ENCODE measurements around the gene KCNK6. TPM values are rescaled to one million over a fixed set of nuclear protein-coding genes. Genes with fewer than 3 reads are reported as not detected.

KCNK6 gene
- total RNA-seq, 1 donor from 2014 or later = 0.43 TPM

DNA sequence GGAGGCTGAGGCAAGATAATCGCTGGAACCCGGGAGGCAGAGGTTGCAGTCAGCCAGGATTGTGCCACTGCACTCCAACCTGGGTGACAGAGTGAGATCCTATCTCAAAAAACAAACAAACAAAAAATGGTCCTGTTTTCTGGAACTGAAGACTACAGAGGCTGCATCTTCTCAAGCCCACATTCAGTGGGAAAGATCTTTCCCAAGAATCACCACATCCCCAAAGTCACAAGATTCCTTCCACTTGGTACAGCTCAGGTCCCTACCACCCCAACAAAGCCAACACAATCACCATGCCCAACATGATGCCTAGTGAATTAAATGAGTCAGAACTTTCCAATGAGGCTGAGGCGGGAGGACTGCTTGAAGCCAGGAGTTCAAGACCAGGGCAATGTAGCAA is 31.2 kb downstream of the KCNK6 start:
- no peaks in the 10 kb centered on the region for H3K9me3 Mint-ChIP-seq (ENCODE audit: low read depth)
- H3K36me3 Mint-ChIP-seq (ENCODE audit: insufficient read depth) = peaks cover 3% of the 10 kb centered on the region
- TF ChIP-seq, protein P1, sequence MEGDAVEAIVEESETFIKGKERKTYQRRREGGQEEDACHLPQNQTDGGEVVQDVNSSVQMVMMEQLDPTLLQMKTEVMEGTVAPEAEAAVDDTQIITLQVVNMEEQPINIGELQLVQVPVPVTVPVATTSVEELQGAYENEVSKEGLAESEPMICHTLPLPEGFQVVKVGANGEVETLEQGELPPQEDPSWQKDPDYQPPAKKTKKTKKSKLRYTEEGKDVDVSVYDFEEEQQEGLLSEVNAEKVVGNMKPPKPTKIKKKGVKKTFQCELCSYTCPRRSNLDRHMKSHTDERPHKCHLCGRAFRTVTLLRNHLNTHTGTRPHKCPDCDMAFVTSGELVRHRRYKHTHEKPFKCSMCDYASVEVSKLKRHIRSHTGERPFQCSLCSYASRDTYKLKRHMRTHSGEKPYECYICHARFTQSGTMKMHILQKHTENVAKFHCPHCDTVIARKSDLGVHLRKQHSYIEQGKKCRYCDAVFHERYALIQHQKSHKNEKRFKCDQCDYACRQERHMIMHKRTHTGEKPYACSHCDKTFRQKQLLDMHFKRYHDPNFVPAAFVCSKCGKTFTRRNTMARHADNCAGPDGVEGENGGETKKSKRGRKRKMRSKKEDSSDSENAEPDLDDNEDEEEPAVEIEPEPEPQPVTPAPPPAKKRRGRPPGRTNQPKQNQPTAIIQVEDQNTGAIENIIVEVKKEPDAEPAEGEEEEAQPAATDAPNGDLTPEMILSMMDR (IDR thresholded peaks at IDR 0.05; ENCODE audit: unreplicated experiment) = no peak
- no peak overlapping the region for H3K4me3 Mint-ChIP-seq (ENCODE audit: low read depth)
- no peaks in the 10 kb centered on the region for H3K4me1 Mint-ChIP-seq (ENCODE audit: low read depth)
- H3K27ac Mint-ChIP-seq = no peak overlapping the region
- H3K27me3 Mint-ChIP-seq = peaks cover 10% of the 10 kb centered on the region
- no peak for DNase-seq (ENCODE audit: low spot score, unreplicated experiment)

DNA sequence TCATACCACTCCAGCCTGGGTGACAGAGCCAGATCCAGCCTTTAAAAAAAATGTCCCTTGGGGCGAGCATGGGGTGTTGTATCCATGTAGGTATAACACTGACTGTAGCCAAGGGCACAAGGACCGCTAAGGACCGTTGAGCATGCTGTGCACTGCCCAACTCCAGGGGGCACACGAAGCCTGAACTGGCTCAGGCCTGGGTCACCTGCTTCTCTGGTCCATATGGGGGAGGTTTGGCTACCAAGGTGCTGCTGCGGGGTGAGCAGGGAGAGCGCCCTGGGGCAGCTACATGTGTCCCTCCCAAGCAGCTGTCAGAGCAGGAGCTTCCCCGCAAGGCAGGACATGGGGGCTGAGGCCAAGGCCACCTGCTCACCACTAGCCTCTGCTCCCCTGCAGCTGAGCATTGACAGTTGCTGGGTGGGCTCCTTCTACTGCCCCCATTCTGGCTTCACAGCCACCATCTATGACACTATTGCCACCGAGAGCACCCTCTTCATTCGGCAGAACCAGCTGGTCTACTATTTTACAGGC is 32.3 kb downstream of the KCNK6 start:
- TF ChIP-seq, protein P1 (IDR thresholded peaks at IDR 0.05; ENCODE audit: unreplicated experiment) = no peak

GRCh38 chr19:38352611-38353010 is 33.0 kb downstream of the KCNK6 start:
- Mint-ChIP-seq H3K4me3 (ENCODE audit: low read depth) (no peak overlapping the region), H3K9me3 (ENCODE audit: low read depth) (no peaks in the 10 kb centered on the region), H3K27me3 (peaks cover 20% of the 10 kb centered on the region), H3K27ac (no peak overlapping the region), H3K4me1 (ENCODE audit: low read depth) (no peaks in the 10 kb centered on the region), H3K36me3 (ENCODE audit: insufficient read depth) (no peaks in the 10 kb centered on the region)
- DNase-seq (ENCODE audit: low spot score, unreplicated experiment) = no peak
- TF ChIP-seq, protein P1 (IDR thresholded peaks at IDR 0.05; ENCODE audit: unreplicated experiment) = no peak

More for the DNA sequence above, 32.3 kb downstream of the KCNK6 start:
- H3K9me3 Mint-ChIP-seq (ENCODE audit: low read depth) = no peaks in the 10 kb centered on the region
- H3K27me3 Mint-ChIP-seq = peaks cover 20% of the 10 kb centered on the region
- DNase-seq (ENCODE audit: low spot score, unreplicated experiment) = no peak
- no peak overlapping the region for H3K27ac Mint-ChIP-seq
- no peaks in the 10 kb centered on the region for H3K36me3 Mint-ChIP-seq (ENCODE audit: insufficient read depth)
- H3K4me3 Mint-ChIP-seq (ENCODE audit: low read depth) = no peak overlapping the region
- H3K4me1 Mint-ChIP-seq (ENCODE audit: low read depth) = no peaks in the 10 kb centered on the region

GRCh38 chr19:38355728-38356725 is 36.4 kb downstream of the KCNK6 start:
- H3K27me3 Mint-ChIP-seq = peaks cover 53% of the 10 kb centered on the region
- H3K9me3 Mint-ChIP-seq (ENCODE audit: low read depth) = no peaks in the 10 kb centered on the region
- no peaks in the 10 kb centered on the region for H3K36me3 Mint-ChIP-seq (ENCODE audit: insufficient read depth)
- no peak overlapping the region for H3K4me3 Mint-ChIP-seq (ENCODE audit: low read depth)
- DNase-seq (ENCODE audit: low spot score, unreplicated experiment) = no peak
- no peaks in the 10 kb centered on the region for H3K4me1 Mint-ChIP-seq (ENCODE audit: low read depth)
- peak overlapping the region; percentile 71 for H3K27ac Mint-ChIP-seq
- TF ChIP-seq, protein P1 (IDR thresholded peaks at IDR 0.05; ENCODE audit: unreplicated experiment) = no peak

DNA sequence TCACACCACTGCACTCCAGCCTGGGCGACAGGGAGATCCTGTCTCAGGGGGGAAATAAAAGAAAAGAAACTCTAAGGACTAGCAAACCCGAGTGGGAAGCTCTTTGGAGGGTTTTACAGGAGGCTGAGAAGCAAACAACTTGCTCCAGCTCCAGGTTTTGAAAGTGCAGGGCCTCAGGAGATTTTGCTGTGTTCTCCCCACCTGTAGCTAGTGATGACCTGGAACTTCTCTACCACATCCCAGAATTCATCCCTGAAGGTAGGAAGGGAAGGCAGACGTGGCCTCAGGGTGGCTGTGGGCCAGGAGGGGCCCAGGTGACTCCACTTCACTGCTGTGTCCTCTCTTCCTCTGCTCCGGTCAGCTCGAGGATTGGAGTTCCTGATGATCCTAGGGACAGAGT is 38.4 kb downstream of the KCNK6 start:
- H3K9me3 Mint-ChIP-seq (ENCODE audit: low read depth) = no peaks in the 10 kb centered on the region
- H3K36me3 Mint-ChIP-seq (ENCODE audit: insufficient read depth) = no peaks in the 10 kb centered on the region
- DNase-seq (ENCODE audit: low spot score, unreplicated experiment) = no peak
- TF ChIP-seq, protein P1 (IDR thresholded peaks at IDR 0.05; ENCODE audit: unreplicated experiment) = no peak
- H3K27ac Mint-ChIP-seq = no peak overlapping the region
- peaks cover 57% of the 10 kb centered on the region for H3K27me3 Mint-ChIP-seq
- H3K4me3 Mint-ChIP-seq (ENCODE audit: low read depth) = no peak overlapping the region
- H3K4me1 Mint-ChIP-seq (ENCODE audit: low read depth) = no peaks in the 10 kb centered on the region

All from progenitor cell of endocrine pancreas (in vitro differentiated cells).